Stimulated activated CD8-positive, alpha-beta memory T cell treated with anti-CD3 and anti-CD28 coated beads, Interleukin-12 subunit alpha, Interleukin-12 subunit beta, amount 100 ng/mL, for 1 hour (primary cell): ENCODE data around the gene LCK.

Experiments used
- DNase-seq: peaks from one replicate; pipeline ENCODE4 v3.0.0-alpha.2; 2020; ENCODE audit warnings: low read depth

The LCK gene

DNA sequence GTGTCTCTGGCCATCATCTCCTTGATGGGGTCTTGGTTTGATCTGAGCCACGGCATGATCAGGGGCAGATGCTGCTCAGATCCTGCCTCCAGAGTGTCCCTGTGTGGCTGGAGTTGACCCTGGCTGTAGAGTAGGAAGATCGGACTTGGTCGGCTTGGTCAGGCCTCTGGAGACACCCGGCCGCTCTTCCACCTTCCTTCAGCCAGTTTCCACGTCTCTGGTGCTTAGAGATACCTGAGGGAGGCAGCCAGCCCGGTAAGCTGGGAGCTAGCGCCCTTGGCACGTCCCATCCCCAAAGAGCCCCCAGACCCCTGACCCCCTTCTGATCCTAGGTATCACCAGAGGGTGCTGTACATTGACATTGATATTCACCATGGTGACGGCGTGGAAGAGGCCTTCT lies 76.1 kb downstream of the LCK start:
- no peak for DNase-seq

DNA sequence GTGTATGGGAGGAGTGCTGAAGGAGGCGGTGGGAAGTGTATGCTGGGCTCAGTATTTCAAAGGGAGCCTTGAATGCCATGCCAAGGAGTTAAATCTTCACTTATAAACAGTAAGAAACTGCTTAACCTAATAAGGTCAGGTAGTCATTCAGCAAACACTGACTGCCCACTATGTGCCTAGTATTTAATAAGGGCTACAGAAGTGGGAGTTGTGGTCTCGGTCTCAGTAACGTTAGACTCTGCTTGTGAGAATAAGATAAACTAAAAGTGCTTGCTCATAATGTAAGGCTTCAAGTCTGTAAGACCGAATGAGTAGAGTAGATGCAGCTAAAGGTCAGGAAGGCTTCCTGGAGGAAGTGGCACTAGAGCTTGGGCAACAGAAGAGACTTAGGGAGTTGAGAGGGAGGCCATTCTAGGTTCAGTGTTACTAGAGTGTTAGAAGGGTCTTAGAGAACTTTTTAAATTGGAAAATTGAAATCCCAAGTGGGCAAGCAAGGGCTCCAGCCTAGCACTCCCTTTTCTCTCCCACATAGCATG lies 78.9 kb downstream of the LCK start:
- no peak for DNase-seq

DNA sequence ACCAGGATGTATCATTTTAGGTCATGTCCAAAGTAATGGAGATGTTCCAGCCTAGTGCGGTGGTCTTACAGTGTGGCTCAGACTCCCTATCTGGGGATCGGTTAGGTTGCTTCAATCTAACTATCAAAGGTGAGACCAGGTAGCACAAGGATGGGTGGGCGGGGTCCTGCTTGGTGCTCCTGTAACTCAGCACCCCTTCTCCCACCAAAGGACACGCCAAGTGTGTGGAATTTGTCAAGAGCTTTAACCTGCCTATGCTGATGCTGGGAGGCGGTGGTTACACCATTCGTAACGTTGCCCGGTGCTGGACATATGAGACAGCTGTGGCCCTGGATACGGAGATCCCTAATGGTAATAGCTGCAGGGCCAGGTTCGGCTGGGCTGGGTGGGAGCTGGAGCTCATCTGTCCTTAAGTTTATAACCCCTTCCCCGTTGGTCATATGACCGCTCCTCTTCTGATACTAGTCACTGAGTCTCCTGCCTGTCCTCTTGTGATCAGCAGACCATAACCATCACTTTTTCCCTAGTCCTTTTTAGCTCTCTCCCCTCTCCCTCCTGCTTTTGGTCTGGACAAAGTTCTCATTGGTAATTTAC lies 79.6 kb downstream of the LCK start:
- no peak for DNase-seq

DNA sequence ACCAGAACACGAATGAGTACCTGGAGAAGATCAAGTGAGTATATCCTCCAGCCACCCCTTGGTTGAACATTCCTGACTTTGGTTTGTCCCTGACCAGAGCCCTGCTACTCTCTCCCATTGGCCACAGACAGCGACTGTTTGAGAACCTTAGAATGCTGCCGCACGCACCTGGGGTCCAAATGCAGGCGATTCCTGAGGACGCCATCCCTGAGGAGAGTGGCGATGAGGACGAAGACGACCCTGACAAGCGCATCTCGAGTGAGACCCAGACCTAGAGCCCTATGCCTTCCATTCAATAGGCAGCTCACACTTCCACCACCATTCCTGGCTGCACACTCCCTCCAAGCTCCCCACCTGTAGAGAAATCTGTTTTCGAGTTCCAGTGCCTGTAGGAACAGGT lies 80.5 kb downstream of the LCK start:
- no peak for DNase-seq

DNA sequence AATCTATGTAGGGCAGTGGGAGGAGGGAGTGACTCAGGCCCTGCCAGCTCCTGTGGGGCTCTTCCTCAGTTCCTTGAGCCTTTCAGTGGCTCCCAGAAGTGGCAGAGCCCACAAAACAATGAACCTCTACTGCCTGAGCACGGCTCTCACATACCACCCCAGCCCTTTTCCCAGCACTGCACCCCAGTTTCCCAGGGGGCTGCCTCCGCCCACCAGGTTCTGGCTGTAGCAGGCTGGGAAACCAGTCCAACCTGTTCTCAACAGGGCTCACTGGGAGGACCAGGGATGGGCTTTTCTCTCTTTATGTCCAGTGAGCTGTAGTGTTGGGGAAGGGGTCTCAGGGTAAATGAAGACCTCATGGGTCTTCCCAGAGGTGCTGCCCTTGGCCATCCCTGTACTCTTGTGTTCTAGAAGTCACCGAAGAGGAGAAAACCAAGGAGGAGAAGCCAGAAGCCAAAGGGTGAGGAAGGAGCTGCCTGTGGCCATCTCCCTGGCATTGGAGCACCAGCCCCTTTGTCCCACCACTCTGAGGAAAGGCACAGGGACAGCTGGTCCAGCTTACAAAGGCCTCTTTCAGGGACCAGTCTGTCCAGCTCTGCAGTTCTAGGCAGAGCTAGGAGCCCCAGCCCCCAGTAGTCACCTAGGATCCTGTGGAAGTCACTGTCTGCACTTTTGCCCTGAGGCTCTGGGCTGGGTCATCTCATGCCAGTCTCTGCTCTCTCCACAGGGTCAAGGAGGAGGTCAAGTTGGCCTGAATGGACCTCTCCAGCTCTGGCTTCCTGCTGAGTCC lies 81.4 kb downstream of the LCK start:
- no peak for DNase-seq

DNA sequence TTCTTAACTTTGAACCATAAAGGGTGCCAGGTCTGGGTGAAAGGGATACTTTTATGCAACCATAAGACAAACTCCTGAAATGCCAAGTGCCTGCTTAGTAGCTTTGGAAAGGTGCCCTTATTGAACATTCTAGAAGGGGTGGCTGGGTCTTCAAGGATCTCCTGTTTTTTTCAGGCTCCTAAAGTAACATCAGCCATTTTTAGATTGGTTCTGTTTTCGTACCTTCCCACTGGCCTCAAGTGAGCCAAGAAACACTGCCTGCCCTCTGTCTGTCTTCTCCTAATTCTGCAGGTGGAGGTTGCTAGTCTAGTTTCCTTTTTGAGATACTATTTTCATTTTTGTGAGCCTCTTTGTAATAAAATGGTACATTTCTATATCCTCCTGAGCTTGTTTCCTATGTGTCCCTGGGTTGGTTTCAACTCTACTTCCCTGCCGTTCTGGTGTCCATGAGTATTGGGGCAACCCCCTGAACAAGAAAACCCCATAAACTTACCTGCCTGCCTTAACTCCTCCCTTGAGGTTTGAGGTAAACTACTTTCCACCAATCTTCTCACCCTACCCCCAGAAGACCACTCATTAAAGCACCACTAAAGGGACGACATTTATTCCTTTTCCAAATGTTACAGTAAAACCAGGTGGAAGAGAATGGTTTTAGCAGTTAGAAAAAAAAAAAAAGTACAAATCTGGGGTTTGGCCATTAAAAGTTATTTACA lies 82.3 kb downstream of the LCK start:
- DNase-seq: no peak

DNA sequence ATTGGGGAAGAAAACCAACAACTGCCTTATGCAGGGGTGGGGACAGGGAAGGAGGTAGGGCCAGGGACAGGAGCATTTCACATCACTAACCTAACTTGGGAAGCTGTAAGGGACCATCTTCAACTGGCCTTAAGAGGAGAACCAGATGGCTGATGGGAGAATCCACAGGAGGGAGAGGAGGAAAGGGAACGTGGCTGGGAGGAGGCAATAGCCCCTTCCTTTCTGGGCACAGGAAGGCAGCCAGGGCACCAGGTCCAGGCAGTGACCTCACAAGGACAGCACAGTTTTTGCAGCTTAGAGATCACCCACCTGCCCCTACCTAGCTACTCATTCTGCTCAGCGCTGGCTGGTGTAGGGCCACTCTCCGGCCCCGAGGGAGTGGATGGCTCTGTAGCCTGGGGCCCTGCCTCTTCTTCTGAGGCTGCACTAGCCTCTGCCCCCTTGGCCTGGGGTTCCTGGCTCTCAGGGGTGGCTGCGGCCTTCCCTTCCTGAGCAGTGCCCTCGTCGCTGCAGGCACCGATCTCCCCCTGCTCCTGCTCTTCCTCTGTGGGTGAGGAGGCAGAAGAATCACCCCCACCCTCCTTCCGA lies 83.3 kb downstream of the LCK start:
- DNase-seq: no peak

DNA sequence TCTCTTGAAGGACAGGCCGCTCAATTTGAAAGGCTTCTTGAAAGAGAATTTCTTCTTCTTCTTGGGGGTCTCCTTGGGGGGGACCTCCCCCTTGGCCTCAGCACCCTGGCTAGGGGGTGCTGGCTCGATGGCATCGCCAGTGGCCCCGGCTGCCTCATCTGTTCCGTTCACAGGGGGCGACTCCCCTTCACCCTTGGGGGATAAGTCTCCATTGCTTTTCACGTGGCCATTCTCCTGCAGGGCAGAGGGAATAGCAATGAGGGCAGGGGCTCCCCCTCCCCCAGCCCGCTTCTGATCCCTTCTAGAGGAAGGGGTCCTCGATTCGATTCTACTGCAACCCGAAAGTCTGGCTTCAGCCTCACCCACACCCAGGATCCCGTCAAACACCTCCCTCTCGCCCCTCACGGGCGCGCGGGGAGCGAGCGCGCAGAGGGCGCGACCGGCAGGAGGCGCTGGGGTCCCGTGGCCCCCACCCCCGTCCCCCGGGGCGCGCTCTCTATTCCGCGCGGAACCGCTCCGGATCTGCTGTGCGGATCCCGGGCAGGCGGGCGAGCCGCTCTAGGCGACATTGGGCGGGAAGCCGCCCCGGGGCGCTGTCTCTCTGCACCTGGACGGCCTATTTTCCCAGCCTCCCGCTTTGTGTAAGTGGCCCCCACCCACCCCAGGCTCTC lies 83.9 kb downstream of the LCK start:
- peak; percentile 44 for DNase-seq

DNA sequence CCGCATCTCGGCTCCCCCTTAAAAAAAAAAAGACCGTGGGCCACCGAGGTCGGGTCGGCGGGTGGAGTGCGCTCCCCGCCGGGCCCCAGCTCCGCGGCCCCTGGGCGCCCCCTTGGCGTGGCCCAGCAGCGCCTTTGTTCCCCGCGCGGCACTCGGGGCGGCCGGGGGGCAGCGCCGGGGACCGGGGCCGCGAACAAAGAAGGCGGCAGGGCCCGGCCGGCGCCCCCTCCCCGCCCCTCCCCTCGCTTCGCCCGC lies 84.4 kb downstream of the LCK start:
- DNase-seq: no peak
